HepG2 (cell line): ENCODE results near the gene FRS2. TPM values are rescaled to one million over a fixed set of nuclear protein-coding genes. Genes with fewer than 3 reads are reported as not detected.

ENCODE experiments used
- ATAC-seq: fragments of 200-7000 bp; cut with Tn5 transposase; 3 replicates; pipeline ENCODE4 v1.9.1; 2020; ENCODE audit warnings: mild to moderate bottlenecking, moderate library complexity
- BruUV-seq: library from RNA; stranded (reverse); fragments of 400-500 nt; replicated peaks from 2 replicates; lab custom pipeline; 2021; lab: Mats Ljungman, UMichigan
- CTCF ChIA-PET: fragments of 300-600 bp; formaldehyde crosslinking; extraction: SDS; loops from one replicate; lab custom pipeline; 2021; ENCODE audit warnings: low total read pairs, inconsistent platforms, low intra/inter-chr PET ratio; lab: Yijun Ruan, JAX
- POLR2A ChIA-PET: fragments of 350-600 bp; sonication (Branson Sonifier 250); formaldehyde crosslinking; loops from one replicate; lab custom pipeline; 2020; ENCODE audit warnings: antibody characterized with exemption, inconsistent platforms; lab: Yijun Ruan, JAX
- DNase-seq: peaks from one replicate; pipeline ENCODE4 v3.0.0-alpha.2; 2015; ENCODE audit warnings: low spot score
- FAIRE-seq: peaks from 3 replicates; lab custom pipeline; 2011; peaks lifted over from hg19 to GRCh38; lab: Jason Lieb, UNC
- H2AFZ ChIP-seq: one replicate; pipeline ENCODE4 v1.6.1; 2011; ENCODE audit warnings: low read length, inconsistent platforms
- H3K27ac ChIP-seq: fragments of 300-600 bp; 3 replicates; pipeline ENCODE4 v1.8.0; 2011; ENCODE audit warnings: mixed run types, mild to moderate bottlenecking, mixed read lengths, low read length, inconsistent platforms; ENCODE audit not compliant: insufficient read depth; ENCODE audit errors: extremely low read length
- H3K27me3 ChIP-seq, 2 experiments: fragments of 200-600 bp in 1 of 2; 2 replicates in 1 of 2; 3 replicates in 1 of 2; pipeline versions ENCODE4 v1.6.0 to v1.8.0; 2011; ENCODE audit warnings: low read length in 2 of 2, mild to moderate bottlenecking in 2 of 2, moderate library complexity in 2 of 2, inconsistent platforms in 1 of 2; ENCODE audit not compliant: insufficient read depth in 2 of 2, control insufficient read depth in 1 of 2
- H3K36me3 ChIP-seq, 2 experiments: fragments of 200-600 bp in 1 of 2; replicated peaks in 1 of 2; 2 replicates in 1 of 2; 3 replicates in 1 of 2; pipeline versions ENCODE4 v1.5.1 to v1.8.0; 2011; ENCODE audit warnings: low read length in 2 of 2, inconsistent platforms in 1 of 2; ENCODE audit not compliant: insufficient read depth in 2 of 2, control insufficient read depth in 1 of 2
- H3K4me1 ChIP-seq: 2 replicates; pipeline ENCODE4 v1.5.1; 2012; ENCODE audit warnings: low read length, inconsistent platforms; ENCODE audit not compliant: insufficient read depth
- H3K4me2 ChIP-seq: 2 replicates; pipeline ENCODE4 v1.6.0; 2011; ENCODE audit warnings: low read depth, low read length, inconsistent platforms
- H3K4me3 ChIP-seq, 3 experiments: fragments of 200-600 bp in 1 of 3; sonication (generic), shearing (Covaris generic) in 1 of 3; replicated peaks in 1 of 3; 2 replicates each; pipeline ENCODE4 v1.5.1; 2011 to 2016; ENCODE audit warnings: low read length in 3 of 3, inconsistent platforms in 2 of 3, low read depth in 2 of 3, mild to moderate bottlenecking in 2 of 3, control low read depth in 1 of 3, mixed read lengths in 1 of 3; ENCODE audit not compliant: insufficient read depth in 1 of 3
- H3K79me2 ChIP-seq: one replicate; pipeline ENCODE4 v1.6.1; 2011; ENCODE audit warnings: low read length, inconsistent platforms; ENCODE audit not compliant: insufficient read depth
- H3K9ac ChIP-seq: 2 replicates; pipeline ENCODE4 v1.6.0; 2011; ENCODE audit warnings: mild to moderate bottlenecking, low read depth, low read length, inconsistent platforms; ENCODE audit not compliant: insufficient read depth
- H3K9me3 ChIP-seq: 2 replicates; pipeline ENCODE4 v1.5.1; 2012; ENCODE audit warnings: mild to moderate bottlenecking, low read length
- H4K20me1 ChIP-seq: 2 replicates; pipeline ENCODE4 v1.6.0; 2011; ENCODE audit warnings: inconsistent platforms, mild to moderate bottlenecking, low read length, moderate library complexity; ENCODE audit not compliant: insufficient read depth
- CC2D1A ChIP-seq: sonication (generic); formaldehyde crosslinking; IDR thresholded peaks from 2 replicates; pipeline ENCODE4 v1.8.1; 2023; ENCODE audit warnings: mild to moderate bottlenecking, missing genetic modification reagents
- HNRNPK ChIP-seq: fragments of 200-400 bp; formaldehyde crosslinking; IDR thresholded peaks from 2 replicates; pipeline ENCODE4 v1.6.1; 2018; ENCODE audit warnings: low read length, low read depth, moderate library complexity, mild to moderate bottlenecking; ENCODE audit not compliant: poor library complexity, severe bottlenecking
- NAIF1 ChIP-seq: sonication (generic); formaldehyde crosslinking; IDR thresholded peaks from 2 replicates; pipeline ENCODE4 v1.5.0; 2020; ENCODE audit warnings: mild to moderate bottlenecking, missing genetic modification reagents, borderline replicate concordance
- PCBP1 ChIP-seq: fragments of 200-400 bp; formaldehyde crosslinking; IDR thresholded peaks from 2 replicates; pipeline ENCODE4 v1.6.1; 2017; ENCODE audit warnings: mild to moderate bottlenecking, low read depth, low read length, borderline replicate concordance
- STAG1 ChIP-seq: sonication (generic); formaldehyde crosslinking; IDR thresholded peaks from 2 replicates; pipeline ENCODE4 v1.4.0; 2020; ENCODE audit warnings: missing genetic modification reagents
- ZFP36L2 ChIP-seq: sonication (generic); formaldehyde crosslinking; IDR thresholded peaks from 2 replicates; pipeline ENCODE4 v1.4.0; 2020; ENCODE audit warnings: missing genetic modification reagents
- ZNF205 ChIP-seq: IDR thresholded peaks from 2 replicates; pipeline ENCODE4 v1.6.1; 2018; ENCODE audit warnings: missing biosample characterization, missing genetic modification reagents
- ZNF354B ChIP-seq: sonication (generic); formaldehyde crosslinking; IDR thresholded peaks from 2 replicates; pipeline ENCODE4 v1.8.0; 2022; ENCODE audit warnings: mild to moderate bottlenecking, missing genetic modification reagents
- ZNF446 ChIP-seq: sonication (generic); formaldehyde crosslinking; IDR thresholded peaks from 2 replicates; pipeline ENCODE4 v1.5.0; 2020; ENCODE audit warnings: mild to moderate bottlenecking, missing genetic modification reagents
- WGBS: methylation state at CpG from one replicate; pipeline ENCODE4 v1.1.6; 2017; ENCODE audit warnings: low lambda C conversion rate; 5-methylcytosine and 5-hydroxymethylcytosine counted together
- in situ Hi-C: cut with HindIII; loops from 2 replicates; pipeline ENCODE4 v1.10.0; 2017; ENCODE audit warnings: low pct_unique_long_range_greater_than_20kb; ENCODE audit not compliant: extremely low pct_ligation_motif_present
- intact Hi-C: fragments of 100-400 bp; cut with micrococcal nuclease; formaldehyde crosslinking; loops from one replicate; pipeline ENCODE4 v1.10.0; 2022; ENCODE audit not compliant: unreplicated experiment
- polyA plus RNA-seq, 8 experiments: library from polyadenylated mRNA; depleted of rRNA in 3 of 8; stranded (reverse) in 7 of 8; unstranded in 1 of 8; fragments of >200 nt; fragmentation: Illumina TruSeq in 4 of 8; extraction: Trizol in 4 of 8; gene quantifications; 2 replicates each; pipeline versions ENCODE4 v1.2.1 to v1.2.3, GENCODE V29; 2011 to 2016; ENCODE audit warnings: low read depth in 4 of 8, missing spikeins in 1 of 8, mixed read lengths in 1 of 8; ENCODE audit not compliant: insufficient read depth in 1 of 8
- total RNA-seq, 5 experiments: library from RNA; depleted of rRNA; stranded (reverse); fragments of >200 nt; fragmentation: Illumina TruSeq; extraction: Trizol; gene quantifications; 2 replicates each; pipeline ENCODE4 v1.2.3, GENCODE V29; 2016; ENCODE audit warnings: low read depth in 1 of 5

Gene FRS2
- total and polyA plus RNA-seq, 2 of the 13 experiments (the other 11 are each of a cell fraction or from before 2014, with no cell fraction given), result 8.3 to 16.8 TPM

DNA sequence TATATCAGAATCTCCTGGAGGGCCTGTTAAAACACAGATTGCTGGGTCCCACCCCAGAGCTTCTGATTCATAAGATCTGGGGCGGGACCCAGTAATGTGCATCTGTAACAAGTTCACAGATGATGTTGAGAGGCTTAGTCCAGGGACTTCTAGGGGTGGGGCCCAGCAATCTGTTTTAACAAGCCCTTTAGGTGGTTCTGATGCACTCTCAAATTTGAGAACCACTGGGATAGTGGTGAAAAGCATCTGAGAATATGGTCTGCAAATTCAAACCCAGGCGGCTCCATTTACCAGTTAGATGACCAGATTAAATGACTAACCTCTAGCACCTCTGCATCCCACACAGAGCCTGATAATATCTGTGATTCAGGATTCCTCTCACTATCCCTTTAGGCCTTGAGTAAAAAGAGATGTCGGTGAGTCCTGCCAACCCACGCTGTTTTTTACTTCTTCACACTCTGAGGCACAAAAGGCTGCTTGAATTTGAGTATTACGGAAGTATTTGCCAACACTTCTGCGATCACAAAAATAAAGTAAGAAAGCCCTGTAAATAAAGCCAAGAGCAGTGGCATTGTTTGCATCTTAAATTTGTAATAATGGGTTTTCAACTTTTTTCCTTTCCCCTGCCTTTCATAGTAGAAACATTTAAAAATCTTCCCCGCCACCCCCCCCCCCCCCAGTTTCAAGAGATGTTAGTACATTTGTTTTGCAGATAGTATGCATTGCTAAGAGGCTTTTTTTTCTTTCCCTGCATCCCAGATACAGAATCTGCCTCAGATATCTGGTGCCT lies 1.8 kb upstream of the FRS2 start:
- no peak for DNase-seq
- in situ Hi-C loops, result no loop called here
- Histone ChIP-seq H2AFZ (peak overlapping the region; percentile 25), H3K27ac (no peak overlapping the region), H4K20me1 (peaks cover 14% of the 10 kb centered on the region), H3K9me3 (no peaks in the 10 kb centered on the region), H3K4me3 (peak overlapping the region; percentile 36 to 96 (median 39); a peak in 4 of 6 replicates), H3K27me3 (no peaks in the 10 kb centered on the region; a peak in 1 of 5 replicates), H3K9ac (no peak overlapping the region), H3K79me2 (peaks cover 30% of the 10 kb centered on the region), H3K36me3 (no peaks in the 10 kb centered on the region), H3K4me1 (peaks cover 43% of the 10 kb centered on the region)
- ATAC-seq, result no peak
- BruUV-seq, result no TSS peak
- CTCF ChIA-PET, result no interaction called here
- POLR2A ChIA-PET, result interaction anchor here (3.3 kb wide), 1 partner anchor 10 kb away, joined by 9 read pairs; no protein-coding TSS in a partner anchor
- TF ChIP-seq NAIF1 (CRISPR knock-in tag) (no peak), PCBP1 (0 out of 2 replicates have a peak, but pooled peaks have one; percentile 28), HNRNPK (peak; percentile 93)
- TF ChIP-seq, all 625 proteins: peak for 2
- FAIRE-seq, result no peak
- H3K4me2 ChIP-seq, result peak overlapping the region; percentile 57
- intact Hi-C loops, result no loop called here
- WGBS, result 47% methylated on average over 7 of the region's 7 CpGs

DNA sequence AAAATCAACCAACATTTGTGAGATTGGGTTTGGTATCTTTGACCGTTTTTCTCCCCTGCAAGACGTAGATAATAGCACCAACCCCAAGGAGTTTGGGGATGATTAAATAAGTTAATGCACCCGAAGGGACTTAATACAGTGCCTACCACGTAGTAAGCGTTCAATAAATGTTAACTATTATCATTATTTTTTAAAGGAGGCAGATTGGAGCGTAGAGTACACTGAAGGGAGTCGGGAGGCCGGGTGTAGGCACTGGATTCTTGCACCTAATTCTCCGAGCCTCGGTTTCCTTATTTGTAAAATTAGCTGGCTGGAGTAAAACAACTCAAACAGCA lies 367 bp upstream of the FRS2 start:
- FAIRE-seq, result no peak
- no peaks in the 10 kb centered on the region for H3K9me3 ChIP-seq
- in situ Hi-C loops (loop anchor here (5.0 kb wide), 1 partner anchor 102 kb away; no protein-coding TSS in a partner anchor), intact Hi-C loops (loop anchor here (1.0 to 2.0 kb wide), 3 partner anchors 54 to 101 kb away; no protein-coding TSS in a partner anchor)
- no TSS peak for BruUV-seq
- peaks cover 57% of the 10 kb centered on the region for H3K4me1 ChIP-seq
- ChIA-PET POLR2A (interaction anchor here (1.1 to 3.3 kb wide), 4 partner anchors 11 to 52 kb away, joined by 3 to 10 read pairs (median 6); no protein-coding TSS in a partner anchor), CTCF (no interaction called here)
- WGBS, result 0% methylated on average over 10 of the region's 10 CpGs
- no peaks in the 10 kb centered on the region for H3K36me3 ChIP-seq
- H3K4me2 ChIP-seq, result peak overlapping the region; percentile 88
- H3K9ac ChIP-seq, result peak overlapping the region; percentile 93
- H3K27me3 ChIP-seq, result no peaks in the 10 kb centered on the region; a peak in 1 of 5 replicates
- no peak for DNase-seq
- TF ChIP-seq STAG1 (0 out of 2 replicates have a peak, but pooled peaks have one; percentile 11), ZFP36L2 (CRISPR knock-in tag) (no peak), ZNF354B (CRISPR knock-in tag) (no peak), ZNF446 (CRISPR knock-in tag) (no peak), CC2D1A (CRISPR knock-in tag) (no peak), ZNF205 (CRISPR knock-in tag) (peak; percentile 70; the same call in 1 of the 2 replicates)
- H3K4me3 ChIP-seq, result peak overlapping the region; percentile 89 to 98 (median 96)
- H3K79me2 ChIP-seq, result peaks cover 43% of the 10 kb centered on the region
- ATAC-seq, result peak; percentile 17
- H3K27ac ChIP-seq, result peak overlapping the region; percentile 95
- peaks cover 14% of the 10 kb centered on the region for H4K20me1 ChIP-seq
- peak overlapping the region; percentile 89 for H2AFZ ChIP-seq
